ENCODE data around the gene CA4. TPM values are rescaled to one million over a fixed set of nuclear protein-coding genes. Genes with fewer than 3 reads are reported as not detected.

Gene CA4
- total RNA-seq, 5 donors from 2014 or later (not counting 1 experiment from before 2014, with no cell fraction given): not detected

Other genes with a start within 250 kb of the CA4 start
- 10 to 100 TPM; 26.2 to 35.8 (median 32.3) TPM for gene RNFT1, start 185.2 kb upstream of the CA4 start, total RNA-seq
- 10 to 100 TPM; 14.3 to 29.1 (median 21.9) TPM for gene HEATR6, start 71.1 kb upstream of the CA4 start, total RNA-seq
- 10 to 100 TPM; 30.0 to 34.5 (median 31.4) TPM for gene USP32, start 242.2 kb downstream of the CA4 start, total RNA-seq

Measured in T-cell (primary cell).